Measurements from ENCODE around the gene GSN.

GSN gene

DNA sequence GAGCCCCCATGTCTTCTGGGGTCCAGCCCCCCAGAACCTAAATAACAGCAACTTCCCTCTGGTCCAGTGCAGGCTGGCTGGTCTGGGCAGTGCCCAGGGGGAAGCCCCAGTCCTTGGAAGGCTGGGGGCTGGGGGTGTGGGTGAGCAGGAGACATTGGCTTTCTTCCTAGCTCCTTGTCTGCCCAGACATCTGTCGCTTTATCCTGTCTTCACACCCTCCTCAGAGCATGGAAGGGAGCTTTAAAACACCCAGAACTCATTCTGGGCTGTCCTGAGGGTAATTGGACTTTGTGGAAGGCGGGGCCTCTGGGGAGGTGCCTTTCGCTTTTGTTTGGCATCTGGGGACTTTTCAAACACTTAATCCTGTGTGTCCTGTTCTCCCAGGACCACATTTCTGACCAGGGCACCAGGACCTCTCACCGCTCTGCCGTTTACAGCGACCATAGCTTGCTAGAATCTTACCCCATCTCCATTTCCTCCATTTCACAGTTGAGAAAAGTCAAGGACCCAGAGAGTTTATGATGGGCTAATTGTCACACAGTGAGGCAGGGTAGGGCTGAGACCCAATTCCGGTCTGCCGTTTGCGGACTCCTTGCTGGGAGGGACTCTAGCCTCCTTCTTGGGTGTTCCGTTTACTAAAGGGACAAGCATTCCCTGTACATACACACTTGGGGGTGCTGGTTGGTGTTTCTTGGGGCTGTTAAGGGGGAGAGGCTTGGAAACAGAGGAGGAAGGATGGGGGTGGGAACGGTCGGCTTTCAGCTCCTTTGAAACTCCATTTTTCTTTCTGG, 1.1 kb downstream of the GSN start:
- DNase-seq, result no peak
- in situ Hi-C loops (cut with MboI; ENCODE audit: low pct_unique_long_range_greater_than_20kb, low sequenced_read_pairs), result loop anchor here (10.0 kb wide), 1 partner anchor 54 kb away; no protein-coding TSS in a partner anchor

DNA sequence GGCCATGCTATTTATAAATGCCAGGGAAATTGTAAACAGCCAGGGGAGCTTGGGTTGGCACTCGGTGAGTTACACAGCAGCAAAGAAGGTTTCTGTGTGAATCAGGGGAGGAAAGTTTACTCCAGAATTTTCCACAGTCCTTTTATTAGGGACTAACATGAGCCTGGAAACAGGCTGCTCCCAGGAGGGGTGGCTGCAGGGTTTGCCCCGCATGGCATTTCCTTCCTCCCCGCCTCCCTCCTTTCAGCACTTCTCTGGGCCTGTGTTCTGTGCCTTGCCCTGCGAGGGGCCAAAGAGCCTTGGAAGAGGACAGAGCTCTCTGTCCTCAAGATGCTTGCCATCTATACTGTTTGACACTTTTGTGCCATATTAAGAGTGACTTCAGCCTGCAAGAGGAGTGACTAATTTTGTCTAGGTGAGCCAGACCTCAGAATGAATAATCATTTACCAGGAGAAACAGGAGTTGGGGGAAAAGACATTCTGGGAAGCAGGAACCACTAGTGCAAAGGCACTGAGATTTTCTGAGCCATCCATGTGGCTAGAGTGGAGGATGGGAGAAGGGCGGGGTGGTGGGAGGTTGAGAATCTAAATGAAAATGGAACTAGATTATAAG, 1.8 kb downstream of the GSN start:
- in situ Hi-C loops (cut with MboI; ENCODE audit: low pct_unique_long_range_greater_than_20kb, low sequenced_read_pairs), result loop anchor here (10.0 kb wide), 1 partner anchor 55 kb away; no protein-coding TSS in a partner anchor
- no peak for DNase-seq

DNA sequence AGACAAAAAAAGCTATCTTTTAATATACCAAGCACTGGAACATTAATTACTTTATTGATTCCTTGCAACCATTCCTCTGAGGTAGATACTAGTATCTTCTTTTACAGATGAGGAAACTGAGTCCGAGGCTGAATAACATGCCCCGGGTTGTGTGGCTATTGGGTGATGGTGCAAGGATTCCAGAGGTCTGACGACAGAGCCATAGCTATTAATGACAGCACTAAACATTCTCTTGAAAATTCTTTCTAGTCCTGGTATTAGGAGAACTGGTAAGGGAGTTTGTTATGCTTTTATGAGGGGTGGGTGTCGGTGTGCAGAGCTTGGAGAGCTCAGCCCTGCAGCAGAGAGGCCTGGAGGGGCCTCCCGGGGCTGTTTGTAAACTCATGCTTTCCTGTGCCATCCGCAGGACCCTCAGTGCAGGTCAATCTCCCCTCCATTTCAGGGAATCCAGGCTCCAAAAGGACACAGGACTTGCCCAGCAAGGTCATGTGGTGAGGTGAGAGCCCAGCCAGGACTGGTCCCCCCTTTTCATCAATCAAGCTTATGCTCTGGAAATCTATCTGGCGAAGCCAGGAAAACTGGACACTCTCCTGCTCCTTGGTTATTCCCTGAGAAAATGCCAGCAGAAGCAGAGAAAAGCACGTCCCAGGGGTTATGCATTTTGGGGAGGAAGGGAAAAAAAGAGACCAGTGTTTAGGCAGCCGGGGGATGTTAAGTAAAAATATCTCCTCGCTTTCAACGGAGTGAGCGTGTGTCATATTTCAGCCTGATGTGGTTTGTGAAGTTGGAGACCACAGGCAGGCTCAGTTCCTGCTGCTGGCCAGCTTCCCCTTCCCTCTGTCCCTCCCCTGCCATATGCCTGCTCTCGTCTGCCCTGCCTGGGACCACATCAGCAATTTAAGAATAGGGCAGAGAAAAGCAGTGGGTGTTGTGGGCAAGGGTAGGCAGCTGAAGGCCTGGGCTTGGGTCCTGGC, 3.7 kb downstream of the GSN start:
- in situ Hi-C loops (cut with MboI; ENCODE audit: low pct_unique_long_range_greater_than_20kb, low sequenced_read_pairs), result no loop called here
- DNase-seq, result peak; percentile 93

DNA sequence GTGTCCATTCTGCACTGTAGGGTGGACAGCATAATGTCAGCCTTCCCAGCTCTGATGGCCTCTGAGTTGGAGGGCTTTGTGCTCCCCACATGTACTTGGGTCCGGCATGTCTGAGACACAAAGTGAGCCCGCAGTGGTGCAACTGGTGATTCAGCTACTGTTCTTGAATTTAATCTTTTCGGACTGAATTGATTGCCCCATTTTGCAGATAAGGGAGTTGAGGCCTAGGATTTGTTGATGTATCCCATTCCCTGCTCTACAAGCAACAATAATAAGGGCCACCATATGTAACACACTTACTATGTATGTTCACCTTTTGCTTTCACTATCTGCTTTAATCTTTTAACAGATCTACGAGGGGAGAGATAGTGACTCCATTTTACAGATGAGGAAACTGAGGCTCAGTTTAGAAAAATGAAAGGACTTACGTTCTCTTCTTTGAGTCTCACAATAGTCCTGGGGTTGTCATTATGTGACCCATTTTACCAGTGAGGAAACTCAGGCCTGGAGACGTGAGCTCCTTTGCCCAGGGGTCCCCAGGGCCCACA, 4.5 kb downstream of the GSN start:
- in situ Hi-C loops (cut with MboI; ENCODE audit: low pct_unique_long_range_greater_than_20kb, low sequenced_read_pairs), result no loop called here
- DNase-seq, result no peak

DNA sequence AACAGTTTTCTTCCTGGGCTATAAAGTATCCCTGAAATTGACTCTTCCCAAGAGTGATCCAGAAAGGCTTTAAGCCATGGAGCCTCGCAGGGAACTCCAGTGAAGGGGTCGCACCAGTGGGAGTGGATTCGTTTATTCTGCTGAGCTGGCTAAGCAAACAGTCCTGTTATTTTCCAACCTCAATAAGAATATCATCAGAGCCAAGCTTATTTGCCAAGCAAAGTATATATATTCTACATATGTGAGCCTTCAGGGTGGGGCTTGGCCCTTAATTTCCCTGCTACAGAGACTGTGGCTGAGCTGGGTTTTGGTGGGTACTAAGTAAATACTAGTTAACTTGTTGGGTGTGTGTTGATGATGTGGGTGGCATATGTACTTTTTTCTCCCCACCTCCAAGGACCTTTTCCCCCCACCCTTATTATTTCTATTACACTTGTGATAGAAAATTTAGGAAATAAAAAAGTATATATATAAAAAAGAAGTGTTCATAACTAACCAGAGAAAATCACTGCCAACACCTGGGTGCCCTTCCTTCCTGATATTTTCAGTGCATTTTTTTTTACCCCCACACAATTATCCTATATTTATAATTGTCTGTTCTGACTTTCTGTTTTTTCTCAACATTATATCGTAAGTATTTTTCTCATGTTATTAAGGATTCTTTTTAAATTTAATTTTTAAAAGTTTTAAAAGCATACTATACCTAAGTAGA, 5.3 kb downstream of the GSN start:
- DNase-seq, result no peak

DNA sequence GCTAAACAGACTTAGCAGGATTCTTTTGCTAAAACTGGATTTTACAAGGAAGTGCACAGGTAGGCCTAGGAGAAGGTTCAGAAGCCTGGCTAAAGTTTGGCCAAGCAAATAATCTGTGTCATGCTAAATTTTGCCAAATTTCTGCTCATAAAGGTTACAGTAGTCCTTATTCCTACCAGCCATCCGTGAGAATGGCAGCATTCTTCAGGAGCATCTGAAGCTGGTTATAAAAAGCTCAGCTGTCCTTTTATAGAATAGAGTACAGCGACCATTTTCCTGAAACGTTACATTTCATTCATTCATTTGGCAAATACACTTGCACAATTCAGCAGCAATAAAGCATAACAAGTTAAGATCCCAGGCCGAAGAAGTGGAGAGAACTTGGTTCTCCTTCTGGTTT, 6.9 kb downstream of the GSN start:
- no peak for DNase-seq
- in situ Hi-C loops (cut with MboI; ENCODE audit: low pct_unique_long_range_greater_than_20kb, low sequenced_read_pairs), result no loop called here

More for the DNA sequence above, 5.3 kb downstream of the GSN start:
- in situ Hi-C loops (cut with MboI; ENCODE audit: low pct_unique_long_range_greater_than_20kb, low sequenced_read_pairs), result no loop called here

DNA sequence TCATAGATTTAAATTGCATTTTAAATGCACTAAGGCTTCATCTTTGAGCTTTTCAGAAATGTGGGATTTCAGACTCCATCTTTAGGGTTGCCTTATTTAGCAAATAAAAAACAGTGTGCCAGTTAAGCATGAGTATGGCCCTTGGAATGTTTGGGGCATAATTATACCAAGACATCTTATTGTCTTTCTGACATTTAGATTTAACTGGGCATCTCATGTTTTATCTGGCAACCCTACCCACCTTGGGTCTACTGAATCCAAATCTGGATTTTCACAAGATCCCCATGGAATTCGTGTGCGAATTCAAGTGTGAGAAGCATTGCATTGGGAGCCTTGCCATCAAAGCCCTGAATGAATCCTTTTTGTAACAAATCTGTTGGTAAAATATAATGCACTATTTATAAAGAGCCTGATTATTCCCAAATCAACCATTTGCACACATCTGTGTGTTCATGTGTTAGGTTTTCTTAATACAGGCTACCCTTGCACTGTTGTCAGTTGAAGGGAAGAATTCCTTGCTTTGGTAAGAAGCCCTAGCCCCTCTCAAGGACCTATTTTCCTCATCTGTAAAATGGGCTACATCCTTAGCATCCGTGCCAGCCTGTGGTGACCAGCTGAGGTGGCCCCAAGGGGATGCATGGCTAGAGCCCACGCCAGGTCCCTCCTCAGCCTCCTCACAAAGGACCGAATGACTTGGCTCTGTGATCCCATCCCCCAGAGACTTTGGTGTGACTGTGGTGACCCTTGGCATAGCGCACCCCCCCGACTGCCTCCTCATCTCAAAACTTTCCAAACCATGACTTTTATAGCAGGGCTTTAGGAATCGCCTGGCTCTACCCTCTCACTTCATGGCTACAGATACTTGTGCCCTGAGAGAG, 8.1 kb downstream of the GSN start:
- DNase-seq, result no peak
- in situ Hi-C loops (cut with MboI; ENCODE audit: low pct_unique_long_range_greater_than_20kb, low sequenced_read_pairs), result no loop called here

DNA sequence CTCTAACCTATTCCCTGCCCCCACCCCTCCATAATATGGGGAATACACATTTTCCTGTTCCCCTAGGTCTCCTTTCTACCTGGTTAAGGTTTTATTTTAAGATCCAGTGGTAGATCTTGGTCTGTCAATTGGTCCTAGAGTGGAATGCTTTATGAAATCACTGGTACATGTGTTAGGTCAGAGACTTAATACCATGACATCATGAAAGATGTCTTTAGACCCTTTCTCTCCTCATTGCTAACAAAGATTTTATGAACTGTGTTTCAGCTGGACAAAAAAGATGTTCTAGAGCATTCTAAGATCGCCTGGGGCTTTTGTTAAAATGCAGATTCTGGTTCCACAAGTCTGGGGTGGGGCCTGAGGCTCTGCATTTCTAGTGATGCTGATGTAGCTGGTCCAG, 9.1 kb downstream of the GSN start:
- no peak for DNase-seq
- in situ Hi-C loops (cut with MboI; ENCODE audit: low pct_unique_long_range_greater_than_20kb, low sequenced_read_pairs), result no loop called here

DNA sequence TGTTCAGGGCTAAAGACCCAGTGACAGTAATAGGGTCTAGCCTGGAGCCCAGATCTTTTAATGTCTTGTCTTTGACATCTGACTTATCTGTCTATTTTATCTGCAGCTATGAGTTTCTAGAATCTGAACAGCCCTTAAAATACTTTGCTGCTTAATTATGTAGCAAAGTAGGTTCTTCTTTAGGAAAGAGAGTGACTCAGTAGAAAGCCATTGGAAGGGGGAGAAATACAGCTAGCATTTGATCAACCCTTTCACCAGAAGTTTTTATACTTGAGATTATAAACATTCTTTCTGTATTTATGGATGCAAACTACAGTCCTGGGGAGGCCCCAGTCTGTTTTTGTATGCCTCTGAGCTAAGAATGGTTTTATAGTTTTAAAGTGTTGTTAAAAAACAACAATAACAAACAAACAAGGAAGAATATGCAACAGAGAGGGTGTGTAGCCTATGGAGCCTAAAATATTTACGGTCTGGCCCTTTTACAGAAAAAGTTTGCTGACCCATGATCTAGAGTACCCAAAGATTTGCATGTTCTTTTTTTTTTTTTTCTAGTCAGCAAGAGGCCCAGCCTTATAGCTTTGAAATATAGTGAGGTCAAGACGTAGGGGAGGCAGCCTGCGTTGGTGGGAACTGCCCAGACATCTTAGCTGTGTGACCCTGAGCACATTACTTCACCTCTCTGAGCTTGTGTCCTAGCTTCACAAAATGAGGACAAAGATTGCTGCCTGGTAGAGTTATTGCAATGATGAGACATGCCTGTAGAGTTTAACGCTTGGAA, 9.7 kb downstream of the GSN start:
- DNase-seq, result no peak
- in situ Hi-C loops (cut with MboI; ENCODE audit: low pct_unique_long_range_greater_than_20kb, low sequenced_read_pairs), result no loop called here

DNA sequence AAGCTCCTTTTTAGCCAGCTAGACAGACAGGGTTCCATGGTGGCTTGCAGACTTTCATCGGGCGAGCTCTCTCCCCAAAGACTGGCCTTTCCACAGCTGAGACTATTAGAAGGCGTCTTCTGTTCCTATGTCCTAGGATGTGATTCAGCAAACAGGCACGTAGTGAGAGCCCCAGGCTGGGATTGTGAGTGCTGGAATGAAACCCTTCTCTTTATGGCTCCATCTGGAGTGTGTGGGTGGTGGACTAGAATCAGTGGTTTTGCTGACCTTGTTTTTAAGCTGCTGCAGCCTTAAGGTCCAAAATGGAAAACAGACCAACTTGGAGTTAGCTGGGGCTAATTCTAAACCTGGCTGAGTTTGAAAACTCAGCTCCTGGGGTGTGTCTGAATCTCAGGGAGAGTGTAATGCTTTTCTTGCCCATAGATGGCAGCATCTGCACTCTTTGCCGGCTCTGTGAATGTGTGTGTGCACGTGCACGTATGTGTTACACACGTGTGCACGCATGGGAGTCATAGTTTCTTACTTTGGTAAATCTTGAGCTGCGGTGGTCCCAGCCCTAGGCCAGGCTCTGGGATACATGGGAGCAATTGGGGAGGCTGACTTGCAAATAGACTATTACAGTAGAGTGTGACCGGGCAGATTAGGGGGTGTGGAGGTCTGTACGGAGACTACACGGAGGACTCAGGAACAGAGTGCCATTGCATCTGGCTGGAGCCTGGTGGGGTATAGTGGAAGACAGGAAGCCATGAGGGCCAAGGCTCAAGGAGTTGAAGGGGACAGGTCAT, 10.7 kb downstream of the GSN start:
- in situ Hi-C loops (cut with MboI; ENCODE audit: low pct_unique_long_range_greater_than_20kb, low sequenced_read_pairs), result no loop called here
- DNase-seq, result peak; percentile 83

DNA sequence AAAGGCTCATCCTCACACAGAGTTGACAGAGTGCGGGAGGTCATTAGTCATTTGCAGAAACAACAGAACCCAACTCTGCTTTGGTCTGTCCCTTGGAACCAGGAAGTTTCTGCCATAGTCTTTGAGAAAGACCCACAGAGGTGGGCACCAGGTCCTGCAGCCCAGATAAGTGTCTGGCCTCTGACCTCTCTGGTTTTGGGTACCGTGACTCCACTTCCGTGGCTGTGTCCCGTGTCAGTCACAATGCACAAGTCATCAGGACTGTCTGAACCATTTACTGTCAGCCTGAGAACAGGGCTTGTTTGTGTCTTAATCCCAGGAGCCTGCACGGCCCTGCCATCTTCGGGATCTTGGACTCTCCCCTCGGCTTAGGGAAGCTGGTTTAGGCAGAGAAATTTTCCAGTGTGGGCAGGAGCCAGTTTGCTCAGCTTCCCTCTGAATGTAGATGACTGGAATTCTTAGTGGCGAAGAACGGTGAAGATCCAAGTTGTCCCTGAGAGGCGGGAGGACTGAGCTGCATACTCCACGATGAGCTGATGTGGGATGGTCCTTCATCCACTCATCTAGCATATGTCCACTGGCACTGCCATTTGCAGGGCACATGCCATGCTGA, 11.9 kb downstream of the GSN start:
- DNase-seq, result no peak
- in situ Hi-C loops (cut with MboI; ENCODE audit: low pct_unique_long_range_greater_than_20kb, low sequenced_read_pairs), result no loop called here

DNA sequence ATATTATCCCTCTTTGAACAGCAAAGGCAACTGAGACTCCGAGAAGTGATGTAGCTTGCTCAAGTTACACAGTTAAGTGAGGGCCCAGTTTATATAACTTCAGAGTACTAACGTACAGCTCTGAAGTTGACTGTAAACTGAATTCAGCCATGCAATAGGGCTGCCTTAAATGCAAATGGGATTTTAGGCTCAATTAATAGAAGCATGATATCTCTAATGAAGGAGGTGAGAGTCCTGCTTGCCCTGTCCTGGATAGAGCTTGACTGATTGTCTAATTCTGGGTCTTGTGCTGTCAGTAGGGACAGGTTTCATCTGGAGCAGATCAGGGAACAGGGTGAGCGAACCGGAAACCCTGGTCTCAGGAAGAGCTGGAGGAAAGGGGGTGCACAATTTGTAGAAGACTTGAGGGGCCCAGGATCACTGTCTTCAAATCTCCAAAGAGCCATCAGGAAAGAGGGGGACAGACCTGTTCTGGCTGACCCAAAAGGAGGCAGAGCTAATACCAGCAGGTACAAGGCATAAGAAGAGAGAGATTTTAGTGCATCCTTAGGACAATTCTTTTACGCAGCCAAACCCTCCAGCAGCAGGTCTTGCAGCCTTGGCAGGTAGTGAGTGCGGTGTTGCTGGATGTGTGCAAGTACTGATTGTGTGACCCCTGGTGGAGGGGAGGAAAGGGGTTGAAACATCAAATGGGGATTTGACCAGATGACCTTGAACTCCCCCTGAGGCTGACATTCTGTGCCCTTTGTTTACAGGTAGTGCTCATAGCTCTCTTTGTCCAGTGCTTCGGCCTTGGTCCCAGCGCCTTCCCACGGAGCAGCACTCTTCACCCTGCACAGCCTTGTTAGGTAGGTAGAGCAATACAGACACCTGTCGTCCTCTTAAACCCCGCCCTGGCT, 13.0 kb downstream of the GSN start:
- in situ Hi-C loops (cut with MboI; ENCODE audit: low pct_unique_long_range_greater_than_20kb, low sequenced_read_pairs), result no loop called here
- no peak for DNase-seq

DNA sequence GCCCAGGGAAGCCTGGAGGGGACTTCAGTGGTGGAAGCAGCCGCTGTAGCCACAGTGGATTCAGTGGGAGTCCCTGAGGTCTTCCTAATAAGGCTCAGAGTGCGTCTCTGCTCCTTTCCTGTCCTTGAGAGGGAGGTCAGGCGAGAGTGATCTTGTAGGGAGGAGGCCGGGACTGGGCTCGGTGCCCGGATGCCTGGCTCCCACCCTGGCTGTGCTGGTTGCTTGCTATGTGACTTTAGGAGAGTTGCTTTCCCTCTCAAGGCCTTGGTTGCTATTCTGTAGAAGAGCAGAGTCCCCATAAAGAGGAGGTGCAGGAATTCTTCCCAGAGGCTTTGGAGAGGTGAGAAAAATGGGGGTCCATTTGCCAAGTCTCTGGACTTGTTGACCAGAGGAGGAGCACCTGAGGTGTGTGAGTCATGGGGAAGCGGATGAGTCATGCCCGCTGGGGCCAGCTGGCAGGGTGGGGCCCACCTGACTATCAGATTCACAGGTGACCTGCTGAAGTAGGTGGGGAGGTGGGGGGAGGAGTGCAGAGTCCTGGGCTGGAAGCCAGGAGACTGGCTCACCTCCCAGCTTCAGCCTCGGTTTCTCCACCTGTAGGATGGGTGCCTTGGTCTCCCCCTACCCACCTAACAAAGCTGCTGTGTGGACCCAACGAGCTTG, 13.8 kb downstream of the GSN start:
- in situ Hi-C loops (cut with MboI; ENCODE audit: low pct_unique_long_range_greater_than_20kb, low sequenced_read_pairs), result no loop called here
- no peak for DNase-seq

DNA sequence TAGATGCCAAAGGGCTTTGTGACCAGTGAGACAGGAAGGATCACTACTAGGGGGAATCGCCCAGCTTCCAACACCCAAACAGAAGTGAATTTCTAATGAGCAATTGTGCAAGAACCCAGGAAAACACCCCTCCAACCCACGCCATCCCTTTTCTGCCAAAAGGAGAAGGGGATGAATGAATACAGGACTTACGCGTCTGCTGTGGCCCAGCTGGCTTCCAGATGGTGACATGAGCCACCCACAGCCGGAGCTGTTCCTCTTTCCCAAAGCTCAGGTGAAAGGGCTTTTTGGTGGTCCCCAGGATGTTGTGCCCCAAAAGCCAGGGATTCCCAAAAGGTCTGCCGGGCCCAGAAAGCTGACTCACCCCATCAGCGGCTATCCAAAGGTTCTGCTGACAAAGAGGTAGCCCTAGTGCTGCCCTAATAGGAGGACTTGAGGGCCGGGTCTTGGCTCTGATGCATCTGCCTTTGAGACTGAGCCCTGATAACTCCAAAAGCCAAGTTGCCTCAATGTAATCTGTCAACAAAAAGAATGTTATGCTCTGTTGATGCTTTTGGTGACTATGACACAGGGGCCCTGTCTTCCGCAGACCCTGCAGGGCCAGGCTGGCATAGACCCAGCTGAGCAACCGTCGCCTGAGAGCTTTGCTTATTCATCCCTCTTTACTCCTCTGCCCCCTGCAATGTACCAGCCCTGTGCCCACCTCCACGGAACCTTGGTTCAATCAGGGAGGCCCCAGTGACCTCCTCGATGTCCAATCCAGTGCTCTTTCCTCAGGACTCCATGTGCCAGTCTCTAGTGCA, 14.5 kb downstream of the GSN start:
- in situ Hi-C loops (cut with MboI; ENCODE audit: low pct_unique_long_range_greater_than_20kb, low sequenced_read_pairs), result no loop called here
- DNase-seq, result peak; percentile 75

Measured in KBM-7 (cell line).